GM19238 (cell line): ENCODE measurements around the gene GOLGA6C.
"Not testable (repeated sequence)": the region's sequence is repeated elsewhere in the genome, so short reads cannot be mapped to it uniquely, and the experiment has no call there.

ENCODE experiments used
- DNase-seq: peaks from one replicate; pipeline ENCODE4 v3.0.0; 2011; ENCODE audit warnings: low spot score; ENCODE audit not compliant: insufficient read length

Gene GOLGA6C

DNA sequence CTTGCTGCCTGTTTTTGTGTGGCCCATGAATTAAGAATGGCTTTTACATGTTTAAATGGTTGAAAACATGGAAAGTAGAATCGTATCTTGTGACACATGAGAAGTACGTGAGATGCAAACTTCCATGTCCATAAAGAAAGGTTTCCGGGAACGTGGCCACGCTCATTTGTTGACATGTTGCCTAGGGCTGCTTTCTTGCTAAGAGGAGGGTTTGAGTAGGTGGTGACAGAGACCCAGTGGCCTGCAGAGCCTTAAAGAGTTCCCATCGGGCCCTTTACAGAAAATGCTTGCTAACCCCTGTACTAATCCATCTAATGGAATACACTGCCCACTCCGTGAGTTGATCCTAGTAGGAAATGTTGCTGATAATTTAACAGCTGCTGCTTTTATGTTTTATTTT, 31.0 kb upstream of the GOLGA6C start:
- DNase-seq = not testable (repeated sequence)

DNA sequence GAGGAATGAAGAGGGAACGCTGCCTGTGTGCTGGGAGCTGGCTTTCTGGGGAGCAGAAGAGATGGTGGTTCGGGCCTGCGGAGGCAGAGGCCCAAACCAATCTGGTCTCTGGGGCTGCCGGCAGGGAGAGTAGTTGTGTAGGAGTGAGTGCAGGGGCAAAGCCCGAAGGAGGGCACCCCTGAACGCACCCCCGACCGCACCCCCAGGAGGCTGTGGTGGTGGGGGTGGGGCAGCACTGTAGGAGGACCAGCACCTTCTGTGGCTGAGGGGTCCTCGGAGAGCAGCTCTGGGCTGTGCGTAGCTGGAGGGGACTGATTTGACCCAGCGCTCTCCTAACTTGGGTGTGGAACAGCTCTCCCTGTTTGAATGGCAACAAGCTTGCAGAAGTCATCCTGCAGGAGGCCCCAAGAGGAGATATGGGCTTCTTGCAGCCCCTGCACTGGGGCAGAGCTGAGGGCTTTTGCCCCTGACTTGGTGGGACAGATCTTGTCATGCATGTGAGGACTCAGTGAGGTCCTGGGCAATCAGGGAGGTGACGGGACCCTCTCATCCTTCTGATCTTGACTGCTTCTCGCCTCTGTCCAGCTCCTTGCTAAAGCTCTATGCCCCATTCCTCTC, 30.4 kb upstream of the GOLGA6C start:
- no peak for DNase-seq

DNA sequence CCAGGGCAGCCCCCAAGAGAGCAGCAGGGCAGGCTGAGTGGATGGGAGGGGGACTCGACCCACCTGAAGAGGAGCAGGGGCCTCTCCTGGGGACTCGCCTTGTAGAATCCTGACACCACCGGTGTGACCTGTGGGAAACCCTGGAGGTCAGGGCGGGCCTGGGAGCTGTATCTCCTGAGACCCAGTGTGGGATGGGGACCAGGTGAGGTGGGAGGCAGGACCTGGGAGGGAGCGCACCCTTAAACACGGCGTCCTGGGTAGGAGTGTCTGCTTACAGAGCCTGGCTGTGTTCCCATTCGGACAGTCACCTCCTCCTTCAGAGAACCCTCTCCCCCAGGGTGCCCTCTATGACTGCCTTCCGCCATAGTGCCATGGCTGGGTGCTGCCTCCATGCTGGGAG, 29.3 kb upstream of the GOLGA6C start:
- no peak for DNase-seq

DNA sequence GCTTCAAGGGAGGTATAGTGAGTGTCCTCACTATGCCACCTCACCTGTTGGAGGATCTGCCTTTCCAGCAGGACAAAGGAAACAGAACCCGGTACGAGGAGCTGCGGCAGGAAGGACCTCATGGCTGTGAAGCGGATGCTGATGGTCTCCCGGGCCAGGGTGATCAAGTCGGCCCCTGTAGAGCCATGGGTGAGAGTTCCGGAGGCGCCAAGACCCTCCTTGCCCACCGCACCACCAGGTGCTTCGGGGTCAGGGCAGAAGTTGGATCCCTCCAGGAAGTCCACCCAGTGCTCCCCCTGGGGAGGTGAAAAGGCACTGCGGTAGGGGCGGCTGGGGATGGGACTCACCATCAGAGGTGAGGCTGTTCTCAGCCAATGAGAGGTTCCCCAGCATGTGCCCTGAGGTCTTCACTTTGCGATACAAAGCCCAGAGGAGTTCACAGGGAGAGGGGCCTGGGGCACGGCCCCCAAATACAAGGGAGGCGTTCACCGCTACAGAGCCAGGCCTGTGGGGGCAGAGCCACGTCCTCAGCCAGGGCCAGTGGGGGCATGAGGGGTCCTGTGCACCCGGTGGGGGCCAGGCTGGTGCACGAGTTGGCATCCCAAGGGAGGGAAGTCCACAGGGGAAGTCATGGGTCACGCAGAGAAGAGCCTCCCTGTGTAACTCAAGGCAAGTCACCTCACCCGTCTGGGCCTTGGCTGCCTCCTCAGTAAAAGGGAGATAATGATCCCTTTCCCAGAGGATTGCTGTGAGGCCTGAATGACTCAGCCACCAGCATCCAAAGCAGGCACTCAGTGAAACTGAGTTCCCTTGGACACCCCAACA, 28.7 kb upstream of the GOLGA6C start:
- no peak for DNase-seq

DNA sequence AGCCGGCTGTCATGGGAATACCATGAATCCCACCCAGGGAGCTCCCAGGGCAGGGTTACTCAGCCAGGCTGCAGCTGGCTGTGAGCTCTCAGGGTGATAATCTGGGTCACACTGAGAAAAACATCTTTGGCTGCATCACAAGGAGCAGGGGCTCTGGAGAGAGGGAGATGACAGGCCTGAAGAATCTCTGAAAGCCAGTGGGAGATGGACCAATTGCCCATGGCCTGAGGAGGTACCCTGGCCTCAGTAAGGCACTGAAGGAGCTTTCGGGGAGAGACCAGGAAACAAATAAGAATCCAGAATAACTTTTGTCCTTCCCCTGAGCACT, 28.2 kb upstream of the GOLGA6C start:
- no peak for DNase-seq

DNA sequence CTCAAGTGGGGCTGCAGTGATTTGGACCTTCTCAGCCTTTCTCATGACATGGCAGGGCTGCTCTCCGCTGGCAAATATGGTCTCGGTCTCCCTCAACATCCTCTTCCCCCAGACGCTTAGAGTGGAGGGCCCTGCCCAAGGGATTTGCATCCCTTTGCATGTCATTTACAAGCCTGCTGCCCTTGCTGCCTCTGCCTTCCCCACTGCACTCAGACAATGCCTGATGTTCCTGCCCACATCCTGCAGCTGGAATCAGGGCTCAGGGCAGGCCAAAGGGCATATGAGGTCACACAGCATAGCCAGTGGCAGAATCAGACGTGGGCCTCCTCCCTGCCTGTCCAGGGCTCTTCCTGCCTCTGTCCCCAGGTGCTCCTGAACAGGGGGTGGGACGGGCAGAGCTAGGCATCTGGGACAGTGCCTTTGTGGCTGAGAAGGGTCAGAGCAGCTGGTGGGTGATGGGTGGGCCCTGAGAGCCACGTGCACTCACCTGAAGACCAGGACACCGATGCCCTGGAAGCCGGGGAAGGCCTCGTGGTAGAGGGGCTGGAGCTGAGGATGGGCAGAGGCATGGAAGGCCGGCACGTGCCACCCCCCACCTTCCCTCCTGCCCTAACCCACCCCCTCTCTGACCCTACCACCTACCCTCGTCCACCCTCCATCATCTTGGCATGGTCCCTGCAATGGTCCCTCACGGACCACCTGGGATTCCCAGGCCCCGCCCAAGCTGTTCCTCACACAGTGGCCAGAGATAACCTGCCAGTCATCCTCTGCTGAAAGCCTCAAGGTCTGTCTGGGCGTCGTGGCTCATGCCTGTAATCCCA, 27.4 kb upstream of the GOLGA6C start:
- no peak for DNase-seq

DNA sequence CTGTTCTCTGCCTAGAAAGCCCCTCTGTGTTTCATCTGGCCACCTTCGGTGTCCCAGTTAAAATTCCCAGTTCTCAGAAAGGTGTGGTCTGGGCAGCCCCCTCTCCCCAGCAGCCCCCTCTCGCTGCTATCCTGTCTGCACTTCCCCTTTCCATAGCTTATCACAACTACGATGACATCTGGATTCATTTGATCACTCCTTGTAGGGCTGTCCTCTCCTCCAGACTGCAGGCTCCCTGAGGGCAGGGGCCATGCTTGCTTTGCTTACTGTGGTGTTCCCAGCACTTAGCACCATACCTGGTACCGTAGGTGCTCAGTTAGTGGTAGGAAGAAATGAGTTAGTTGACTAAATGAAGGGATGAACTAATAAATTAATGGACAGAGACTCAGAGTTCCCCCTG, 26.3 kb upstream of the GOLGA6C start:
- no peak for DNase-seq

DNA sequence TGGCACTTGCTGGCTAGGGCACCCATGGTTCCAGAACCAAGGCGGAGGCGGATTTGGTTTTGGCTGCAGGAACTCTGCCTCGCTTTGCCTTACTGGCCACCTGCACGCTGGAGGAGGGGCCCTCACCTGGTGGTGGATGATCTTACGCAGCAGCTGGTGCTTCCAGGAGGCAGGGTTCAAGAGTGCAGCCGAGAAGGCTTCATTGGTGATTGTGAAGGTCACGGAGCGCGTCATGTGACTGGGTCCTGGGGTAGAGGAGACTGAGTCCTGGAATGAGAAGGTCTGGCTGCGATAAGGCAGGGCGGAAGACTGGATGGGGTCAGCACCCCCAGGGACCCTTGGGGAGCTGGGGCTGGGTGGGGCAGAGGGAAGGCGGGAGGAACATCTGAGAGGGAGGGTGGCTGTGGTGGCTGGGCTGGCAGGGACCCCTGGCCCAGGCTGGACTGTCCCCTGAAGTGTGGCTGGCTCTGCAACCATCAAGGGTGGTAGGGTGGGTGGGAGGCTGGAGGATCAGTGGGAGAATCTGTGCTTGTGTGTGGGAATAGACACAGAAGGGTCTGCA, 25.8 kb upstream of the GOLGA6C start:
- DNase-seq = no peak

DNA sequence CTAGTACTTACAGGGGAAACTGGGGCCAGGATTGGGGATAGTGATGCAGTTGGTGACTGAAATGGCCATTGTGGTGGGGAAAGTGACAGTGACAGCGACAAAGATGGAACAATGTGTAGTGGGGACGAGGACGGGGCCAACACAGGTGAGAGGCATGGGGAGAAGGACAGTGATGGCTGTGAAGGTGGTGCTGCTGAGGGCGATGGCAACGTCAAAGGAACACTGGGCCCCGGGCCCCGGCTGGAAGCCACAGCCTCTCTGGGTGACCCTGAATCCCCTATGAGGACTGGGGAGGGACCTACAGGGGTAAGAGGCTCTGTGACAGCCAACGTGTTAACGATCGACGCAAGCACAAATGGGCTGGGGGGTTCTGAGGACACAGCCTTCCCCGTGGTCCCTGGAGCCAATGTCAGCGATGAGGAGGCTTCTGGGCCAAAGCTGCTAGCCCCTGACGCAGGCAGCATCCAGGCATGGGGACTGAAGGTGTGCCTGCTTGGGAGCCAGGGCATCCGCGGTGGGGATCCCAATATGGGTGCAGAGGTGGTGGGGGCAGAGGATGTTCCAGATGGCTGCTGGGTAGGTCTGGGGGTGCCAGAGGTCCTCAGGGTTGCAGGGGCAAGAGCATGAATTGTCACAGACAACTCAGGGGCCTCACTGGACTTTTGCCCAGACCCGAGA, 25.2 kb upstream of the GOLGA6C start:
- DNase-seq = no peak

DNA sequence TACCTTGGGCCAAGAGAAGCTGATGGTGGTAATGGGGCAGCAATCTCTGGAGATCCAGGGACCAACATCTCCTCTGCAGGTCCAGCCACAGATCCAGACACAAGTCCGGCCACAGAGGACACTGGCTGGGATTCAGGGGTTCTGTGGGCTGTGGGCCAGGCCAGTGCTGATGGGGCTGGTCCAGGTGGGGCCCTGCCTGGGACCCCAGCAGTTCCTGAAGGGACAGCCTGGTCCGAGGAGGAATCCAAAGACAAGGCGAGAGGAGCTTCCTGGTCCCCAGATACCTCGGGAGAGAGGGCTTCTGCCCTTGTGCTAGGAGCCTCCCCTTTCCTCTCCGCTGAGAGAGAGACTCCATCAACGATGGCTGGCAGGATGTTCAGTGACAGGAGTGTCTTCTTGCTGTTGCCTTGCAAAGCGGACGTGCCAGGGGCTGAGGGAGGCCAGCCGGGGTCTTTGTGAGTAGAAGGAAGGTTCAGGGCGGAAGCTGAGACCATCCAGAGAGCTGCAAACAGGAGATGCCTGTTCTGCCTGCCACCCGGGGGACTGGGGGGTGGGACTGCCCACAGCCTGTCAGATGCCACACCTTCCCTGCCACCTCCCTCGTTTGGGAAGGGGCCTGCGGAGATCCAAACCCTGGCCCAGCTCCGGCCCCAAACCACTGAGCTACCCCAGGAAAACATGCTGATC, 24.5 kb upstream of the GOLGA6C start:
- no peak for DNase-seq

DNA sequence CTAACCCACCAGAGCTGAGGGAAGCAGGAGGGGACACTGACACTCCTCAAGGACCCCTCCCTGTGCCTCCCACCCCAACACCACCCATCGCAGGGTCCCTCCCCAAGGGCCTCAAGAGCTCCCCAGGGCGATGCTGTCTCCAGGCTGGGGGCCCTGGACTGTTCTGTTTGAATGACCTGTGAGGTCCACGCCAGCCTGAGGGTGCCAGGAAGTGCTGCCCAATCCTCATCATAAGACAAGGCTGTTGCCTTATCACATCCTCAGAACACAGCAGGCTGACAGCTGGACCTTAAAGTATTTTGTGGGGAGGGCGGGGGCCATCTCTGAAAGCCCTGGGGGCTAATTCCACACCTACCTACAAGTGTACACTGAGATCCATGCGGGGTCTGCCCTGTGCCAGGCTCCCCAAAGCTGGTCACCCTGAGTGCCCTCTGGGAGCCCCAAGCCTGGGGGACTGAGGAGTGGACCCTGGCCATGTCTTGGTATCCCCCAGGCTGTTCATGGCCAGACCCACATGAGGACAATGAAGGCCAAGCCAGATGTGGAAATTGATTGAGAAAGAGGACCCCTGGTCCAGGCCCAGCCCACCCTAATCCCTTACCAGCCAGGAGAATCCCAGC, 23.8 kb upstream of the GOLGA6C start:
- DNase-seq = no peak

DNA sequence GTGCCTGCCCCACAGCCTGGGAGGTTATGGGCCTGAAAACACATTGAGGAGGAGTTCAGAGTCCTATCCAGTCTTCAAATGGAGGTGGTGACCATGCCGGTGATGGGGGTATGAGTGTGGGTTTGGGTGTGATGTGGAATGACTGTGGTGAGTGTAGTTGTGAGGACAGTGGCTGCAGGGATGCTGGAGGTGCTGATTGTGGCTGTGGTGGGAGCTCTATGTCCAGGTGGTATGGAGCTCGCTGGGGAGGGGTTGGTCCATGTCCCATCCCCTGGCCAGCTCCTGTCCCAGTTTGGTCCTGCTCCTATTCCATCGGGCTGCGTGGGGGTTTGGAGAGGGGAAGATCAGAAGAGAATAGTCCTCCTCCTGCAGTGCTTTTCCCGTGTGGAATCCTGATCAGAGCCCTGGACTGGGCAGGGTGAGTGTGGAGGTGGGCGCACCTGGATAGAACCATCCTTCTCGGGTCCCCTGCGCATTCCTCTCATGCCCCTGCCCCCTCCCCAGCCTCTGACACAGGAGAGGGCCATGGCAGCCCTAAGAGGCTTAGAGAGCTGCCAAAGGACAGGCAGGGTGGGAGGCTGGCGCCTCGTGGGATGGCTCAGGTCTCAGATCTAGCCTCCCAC, 23.0 kb upstream of the GOLGA6C start:
- no peak for DNase-seq

DNA sequence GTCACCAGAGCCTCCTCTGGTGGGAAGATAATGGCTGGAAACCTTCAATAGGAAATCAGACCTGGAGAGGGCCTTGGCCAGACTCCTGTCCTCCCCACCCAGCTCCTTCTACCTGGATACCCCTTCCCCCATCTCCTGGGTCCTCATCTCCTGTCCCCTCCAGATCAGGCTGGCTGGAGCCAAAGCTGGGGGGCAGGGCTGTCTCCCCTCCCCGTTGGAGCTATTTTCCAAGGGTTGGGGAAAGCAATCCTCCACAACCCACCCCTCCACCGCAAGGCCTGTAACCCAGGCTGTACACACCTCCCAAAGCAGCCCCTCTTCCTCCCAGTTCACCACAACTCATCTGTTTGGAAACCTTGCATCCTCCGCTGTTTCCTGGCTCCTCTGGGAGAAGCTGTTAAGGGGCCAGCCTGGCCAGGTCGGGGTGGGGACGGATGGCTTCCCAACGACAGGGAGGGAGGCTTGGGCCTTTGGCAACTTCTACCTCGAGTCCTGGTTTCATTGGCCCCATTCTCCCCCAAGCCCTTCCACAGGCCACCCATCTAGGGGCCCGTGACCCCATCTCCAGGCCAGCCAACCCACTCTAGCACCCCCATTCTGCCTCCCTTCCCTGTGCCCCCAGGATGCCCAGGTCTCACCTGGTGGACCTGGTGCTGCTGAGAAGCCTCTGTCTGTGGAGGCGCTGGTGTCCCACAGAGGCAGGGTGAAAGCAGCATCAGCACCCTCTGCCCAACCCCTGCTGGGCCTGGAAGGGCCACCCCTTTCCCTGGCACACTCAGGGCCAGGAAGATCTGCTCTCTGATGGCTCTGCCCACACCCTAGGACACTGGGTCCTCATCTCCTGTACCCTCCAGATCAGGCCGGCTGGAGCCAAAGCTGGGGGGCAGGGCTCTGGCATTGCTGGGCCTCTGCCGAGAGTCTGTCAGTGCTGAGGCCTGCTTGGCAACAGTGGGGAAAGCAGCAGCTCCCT, 22.1 kb upstream of the GOLGA6C start:
- no peak for DNase-seq

DNA sequence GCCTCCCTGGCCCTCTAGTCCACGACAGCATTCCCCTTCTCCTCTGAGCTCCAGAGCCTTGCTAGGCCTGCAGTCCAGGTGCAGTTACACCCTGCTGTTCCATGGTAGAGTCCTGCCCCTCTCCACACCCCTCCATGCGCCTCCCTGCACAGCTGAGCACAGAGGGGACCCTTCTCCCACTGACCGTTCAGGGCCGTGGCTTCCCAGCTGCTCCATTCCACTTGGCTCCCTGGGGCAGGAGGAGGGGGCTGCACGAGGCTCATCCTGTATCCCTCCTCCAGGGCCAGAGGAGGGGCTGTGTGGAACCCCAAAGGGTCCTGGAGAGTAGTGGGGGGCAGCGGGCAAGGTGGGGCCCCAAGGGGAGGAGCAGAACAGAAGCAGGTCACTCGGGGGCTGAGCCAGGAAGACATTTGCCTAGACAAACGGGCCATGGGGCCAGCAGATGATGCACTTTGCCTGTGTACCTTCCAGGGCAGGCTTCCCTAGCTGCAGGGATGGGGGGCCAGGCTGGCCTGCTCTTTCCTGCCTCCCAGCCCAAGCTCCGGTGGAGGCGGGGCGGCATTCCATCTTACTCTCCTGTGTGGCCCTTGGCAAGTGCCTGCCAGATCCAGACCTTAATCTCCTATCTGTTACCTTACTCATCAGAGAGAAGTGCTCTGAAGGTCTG, 20.7 kb upstream of the GOLGA6C start:
- no peak for DNase-seq

DNA sequence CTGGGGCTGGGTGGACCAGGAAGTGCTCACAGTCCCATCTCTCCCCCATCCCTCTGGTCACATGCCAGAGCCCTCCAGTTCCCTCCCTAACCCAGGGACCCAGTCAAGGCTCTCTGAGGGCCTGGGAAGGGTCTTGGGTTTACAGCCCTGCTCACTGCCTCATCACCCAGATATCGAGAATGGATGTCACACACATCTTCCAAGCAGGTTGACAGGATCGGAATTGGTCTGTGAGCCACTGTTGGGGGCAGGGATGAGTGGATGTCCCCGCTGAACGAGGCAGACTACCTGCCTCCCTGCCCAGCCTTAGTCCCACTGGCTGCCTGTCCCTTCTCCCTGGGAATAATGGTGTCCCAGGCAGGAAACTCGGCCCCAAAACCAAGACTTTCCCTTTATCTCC, 20.0 kb upstream of the GOLGA6C start:
- DNase-seq = no peak

DNA sequence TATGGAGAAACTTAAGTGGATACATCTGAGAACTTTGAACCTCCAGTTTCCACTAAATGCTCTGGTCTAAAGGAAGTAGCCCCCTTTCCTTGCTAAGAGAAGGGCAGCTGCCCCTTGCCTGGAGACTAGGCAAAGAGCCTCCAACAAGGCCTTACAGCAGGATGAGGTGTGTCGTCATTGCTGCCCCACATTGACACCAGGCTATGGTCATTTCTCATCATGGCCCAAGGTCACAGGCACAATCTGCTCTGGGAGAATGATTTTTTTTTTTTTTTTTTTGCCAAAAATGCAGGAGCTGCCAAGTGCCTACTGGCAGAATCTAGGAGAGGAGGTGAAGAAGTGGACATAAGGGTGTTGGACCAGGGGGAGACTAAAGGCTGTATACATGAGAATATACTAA, 12.4 kb upstream of the GOLGA6C start:
- DNase-seq = not testable (repeated sequence)

DNA sequence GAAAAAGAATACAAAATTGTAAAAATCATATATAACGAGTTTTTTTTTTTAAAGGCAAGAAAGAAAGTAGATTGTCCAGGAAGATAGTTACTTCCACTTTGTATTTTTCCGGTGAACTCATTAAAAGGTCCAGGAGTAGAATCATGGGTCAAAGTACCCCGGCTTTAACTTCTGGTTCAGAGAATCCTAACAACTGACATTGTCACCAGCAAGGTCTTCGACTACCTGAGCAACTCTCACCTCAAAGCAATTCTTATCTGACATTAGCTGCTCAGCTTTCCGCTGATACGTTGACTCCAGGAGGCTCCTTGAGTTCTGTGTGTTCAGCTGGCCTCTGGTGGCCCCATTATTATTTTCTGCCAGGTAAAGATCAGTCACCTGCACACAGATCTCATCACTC, 9.1 kb upstream of the GOLGA6C start:
- DNase-seq = not testable (repeated sequence)

DNA sequence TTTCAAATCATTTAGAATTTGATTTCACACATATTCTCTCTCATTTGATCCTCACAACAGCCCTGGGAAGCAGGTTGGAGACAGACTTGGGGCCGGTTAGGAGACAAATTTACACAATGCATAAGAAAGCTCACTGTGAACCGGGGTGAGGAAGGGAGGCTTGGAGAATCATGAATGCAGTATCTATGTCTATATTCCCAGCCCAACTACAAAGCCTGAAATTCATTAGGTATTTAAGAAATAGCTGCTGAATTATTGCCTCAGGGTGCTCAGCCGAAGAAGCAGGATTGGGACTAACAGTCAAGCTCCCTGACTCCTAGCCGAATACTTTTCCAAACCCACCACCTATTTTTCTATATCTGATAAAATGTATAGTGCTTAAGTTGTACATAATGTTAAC, 8.4 kb upstream of the GOLGA6C start:
- DNase-seq = no peak
